Stimulated activated CD8-positive, alpha-beta memory T cell treated with anti-CD3 and anti-CD28 coated beads, Interleukin-2, amount 100 ng/mL, for 48 hours (primary cell): ENCODE results near the gene AGRP.

Source experiments
- DNase-seq, 2 donors: peaks; one replicate each; pipeline ENCODE4 v3.0.0-alpha.2; 2020; ENCODE audit warnings: low read depth in 2 of 2

The AGRP gene

GRCh38 chr16:67463691-67464090, 19.7 kb downstream of the AGRP start:
- DNase-seq = no peak

- no peak for DNase-seq
Measured at GRCh38 chr16:67463059-67463458, 20.3 kb downstream of the AGRP start.

DNA sequence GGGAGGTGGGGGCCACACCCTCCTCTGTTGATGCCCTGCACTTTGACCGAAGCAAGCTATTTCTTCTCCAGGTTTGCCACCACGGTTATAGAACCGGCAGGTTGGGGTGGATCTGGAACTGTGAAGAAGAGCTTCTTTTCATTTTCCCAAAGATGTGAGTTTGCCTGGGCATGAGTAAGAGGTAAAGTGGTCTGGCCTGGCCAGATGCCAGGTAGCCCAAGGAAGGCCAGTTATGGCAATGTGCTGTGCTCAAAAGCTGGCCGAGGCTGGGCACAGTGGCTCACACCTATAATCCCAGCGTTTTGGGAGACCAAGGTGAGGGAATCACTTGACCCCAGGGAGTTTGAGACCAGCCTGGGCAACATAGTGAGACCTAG, 21.1 kb downstream of the AGRP start:
- DNase-seq = no peak

- DNase-seq = no peak
Measured at GRCh38 chr16:67461600-67462278, 21.6 kb downstream of the AGRP start.

GRCh38 chr16:67460961-67461360, 22.4 kb downstream of the AGRP start:
- DNase-seq = no peak

DNA sequence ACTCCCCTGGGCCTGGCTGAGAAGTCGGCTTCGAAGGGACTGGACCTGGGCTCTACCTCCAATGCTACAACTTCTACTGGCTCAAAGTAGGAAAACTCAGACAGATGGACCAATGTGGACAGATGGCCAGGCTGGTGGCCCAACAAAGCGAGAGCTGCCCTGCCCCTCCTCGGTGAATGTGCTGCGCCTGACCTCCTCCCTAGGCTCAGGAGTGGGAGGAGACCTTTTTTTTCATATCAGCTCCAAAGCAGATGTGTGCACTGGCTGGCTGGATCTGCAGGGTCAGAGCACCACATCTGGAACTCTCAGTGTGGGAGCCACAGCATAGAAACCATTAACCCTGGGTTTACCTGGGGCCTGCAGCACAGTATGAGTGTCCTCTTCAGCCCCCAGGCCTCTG, 23.2 kb downstream of the AGRP start:
- no peak for DNase-seq

DNA sequence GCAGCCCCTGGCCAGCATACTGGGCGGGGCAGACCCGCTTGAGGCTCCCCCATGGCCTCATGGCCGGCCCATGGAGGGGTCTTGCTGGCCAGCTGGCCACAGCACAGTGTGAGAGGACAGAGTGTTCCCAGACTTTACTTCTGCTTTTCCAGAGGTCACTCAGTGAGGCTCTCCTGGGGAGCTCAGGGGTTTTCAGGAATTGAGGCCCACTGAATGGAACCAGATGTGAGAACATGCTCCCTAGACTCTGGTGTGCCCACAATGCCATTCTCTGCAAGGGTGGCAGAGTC, 23.5 kb downstream of the AGRP start:
- DNase-seq = no peak

- no peak for DNase-seq
Measured at GRCh38 chr16:67459066-67459860, 24.1 kb downstream of the AGRP start.

GRCh38 chr16:67458121-67458641, 25.2 kb downstream of the AGRP start:
- DNase-seq = no peak

GRCh38 chr16:67457611-67458010, 25.7 kb downstream of the AGRP start:
- DNase-seq = no peak

- DNase-seq = no peak
Measured at GRCh38 chr16:67456391-67457081, 26.8 kb downstream of the AGRP start.

GRCh38 chr16:67454852-67455251, 28.5 kb downstream of the AGRP start:
- no peak for DNase-seq

- DNase-seq = no peak
Measured at GRCh38 chr16:67454104-67454503, 29.2 kb downstream of the AGRP start.

GRCh38 chr16:67451704-67452435, 31.5 kb downstream of the AGRP start:
- DNase-seq = no peak

DNA sequence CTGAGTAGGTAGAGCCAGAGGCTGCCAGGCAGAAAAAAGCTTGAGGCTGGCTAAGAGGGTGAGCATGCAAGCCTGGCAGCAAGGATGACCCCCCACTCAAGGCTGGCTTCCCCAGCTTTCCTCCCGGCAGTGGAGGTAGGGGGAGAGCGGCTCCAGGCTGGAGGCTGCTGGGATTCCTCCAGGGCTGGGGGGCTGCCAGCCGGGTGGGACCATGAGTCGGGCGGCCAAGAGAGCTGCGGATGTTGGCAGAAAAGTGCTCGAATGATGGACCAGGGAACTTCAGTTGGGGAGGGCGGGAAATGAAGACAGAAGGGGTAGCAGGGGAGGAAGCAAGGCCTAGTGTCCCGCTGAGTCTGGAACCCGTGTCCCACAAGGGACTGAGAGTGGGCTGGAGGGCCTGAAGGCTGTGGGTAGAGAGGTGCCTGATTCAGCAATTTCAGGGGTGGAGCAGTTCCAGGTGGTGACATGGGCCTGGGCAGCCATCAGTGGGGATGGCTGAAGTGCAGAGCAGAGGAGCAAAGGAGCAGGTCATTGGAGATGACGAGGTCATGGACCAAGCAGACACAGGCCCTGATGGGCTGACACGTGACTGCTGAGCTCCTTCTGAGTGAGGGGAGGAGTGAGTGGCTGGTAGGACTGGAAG, 32.2 kb downstream of the AGRP start:
- DNase-seq = no peak

- no peak for DNase-seq
Measured at GRCh38 chr16:67449739-67450138, 33.6 kb downstream of the AGRP start.

GRCh38 chr16:67449336-67449735, 34.0 kb downstream of the AGRP start:
- no peak for DNase-seq

DNA sequence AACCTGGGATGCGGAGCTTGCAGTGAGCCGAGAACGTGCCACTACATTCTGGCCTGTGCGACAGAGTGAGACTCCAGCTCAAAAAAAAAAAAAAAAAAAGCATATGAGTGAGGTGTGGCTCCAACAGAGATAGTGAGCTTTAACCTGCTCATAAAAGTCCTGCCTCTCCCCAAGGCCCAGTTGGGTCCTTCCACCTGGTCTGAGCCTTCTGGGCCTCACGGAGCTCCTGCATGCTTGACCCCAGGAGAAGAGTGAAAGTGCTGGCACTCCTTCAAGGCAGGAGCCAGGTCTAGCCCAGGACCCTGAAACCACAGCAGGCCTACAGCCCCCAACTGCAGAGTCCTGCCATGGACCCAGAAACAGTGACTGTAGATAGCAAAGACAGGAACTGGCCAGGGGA, 34.8 kb downstream of the AGRP start:
- DNase-seq = no peak

DNA sequence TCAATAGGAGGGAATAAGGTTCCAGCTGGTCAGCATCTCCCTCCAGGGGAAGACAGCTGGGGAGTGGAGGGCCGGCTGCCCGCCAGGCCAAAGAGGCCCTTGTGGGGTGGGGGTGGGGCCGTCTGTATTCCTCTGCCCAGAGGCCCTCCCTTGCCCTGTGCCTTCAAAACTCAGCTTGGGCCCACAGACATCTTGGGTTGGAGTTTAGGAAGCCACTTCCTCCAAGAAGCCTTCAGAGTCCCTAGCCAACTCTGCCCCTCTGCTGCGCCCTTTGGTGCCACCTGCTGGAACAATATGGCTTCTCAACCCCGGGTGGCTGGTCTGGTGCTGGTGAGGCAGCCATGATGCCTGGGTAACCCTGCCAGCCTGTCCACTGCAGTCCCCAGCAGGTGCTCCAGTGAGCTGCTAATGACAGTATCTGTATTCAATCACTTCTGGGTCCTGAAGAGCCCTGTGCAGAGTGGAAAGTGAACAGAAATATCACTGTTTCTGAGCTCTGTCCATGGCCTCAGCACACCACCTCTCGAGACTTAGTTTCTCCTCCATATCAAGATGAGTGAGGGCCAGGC, 35.8 kb downstream of the AGRP start:
- DNase-seq = peak; percentile 56 to 71

DNA sequence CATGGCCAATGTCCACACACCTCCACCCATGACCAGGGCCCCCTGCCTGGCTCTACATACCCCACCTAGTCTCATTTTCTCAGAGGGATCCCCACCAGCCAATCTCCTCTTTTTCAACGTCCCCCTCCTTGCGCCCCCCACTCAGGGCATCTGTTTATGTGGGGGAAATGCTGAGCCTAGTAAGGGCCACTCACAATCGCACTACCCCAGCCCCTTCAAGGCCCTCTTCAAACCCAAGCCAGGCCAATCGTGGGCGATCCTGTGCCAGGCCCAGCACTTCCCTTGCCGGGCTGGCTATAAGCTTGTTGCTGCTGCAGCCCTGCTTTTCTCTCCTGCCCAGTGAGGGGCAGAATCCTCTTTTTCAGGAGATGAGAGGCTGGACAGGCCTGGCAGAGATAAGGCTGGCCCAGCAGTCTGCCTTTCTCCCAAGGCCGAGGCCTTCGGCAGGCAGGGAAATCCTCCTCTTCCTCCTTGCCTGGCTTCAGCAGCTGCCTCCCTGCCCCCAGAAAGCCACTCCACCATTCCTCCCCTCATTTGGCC, 36.3 kb downstream of the AGRP start:
- DNase-seq = no peak
